ENCODE data around the gene ANKS1A. TPM values are rescaled to one million over a fixed set of nuclear protein-coding genes. Genes with fewer than 3 reads are reported as not detected.

ANKS1A gene
- polyA plus RNA-seq, 2 of the 4 experiments (the other 2 are of a cell fraction): 3.6 to 5.9 TPM

- H3K4me2 ChIP-seq: no peak overlapping the region
- H3K4me3 ChIP-seq: no peak overlapping the region
- CTCF ChIA-PET: no interaction called here
- no peaks in the 10 kb centered on the region for H3K9me3 ChIP-seq
- H3K4me1 ChIP-seq: no peaks in the 10 kb centered on the region
- DNase-seq (ENCODE audit: low read depth in 1 of 2, low spot score in 1 of 2) (no peak), FAIRE-seq (no peak), ATAC-seq (no peak)
- POLR2A ChIA-PET: no interaction called here
- TF ChIP-seq ZFP36 (IDR thresholded peaks at IDR 0.05; ENCODE audit: borderline replicate concordance, partially characterized antibody) (no peak), HOXB5 (CRISPR knock-in tag; IDR thresholded peaks at IDR 0.05) (no peak), RNF2 (IDR thresholded peaks at IDR 0.05; ENCODE audit: borderline replicate concordance, low read depth) (no peak), REST (IDR thresholded peaks at IDR 0.05) (no peak), RFX5 (IDR thresholded peaks at IDR 0.05) (no peak), MAFK (IDR thresholded peaks at IDR 0.05; ENCODE audit: partially characterized antibody) (no peak), ZC3H11A (IDR thresholded peaks at IDR 0.05) (no peak), JUNB (IDR thresholded peaks at IDR 0.05) (no peak), KDM1A (IDR thresholded peaks at IDR 0.05; ENCODE audit: low read depth) (no peak), MAX (IDR thresholded peaks at IDR 0.05) (no peak), CHD4 (IDR thresholded peaks at IDR 0.05; ENCODE audit: borderline replicate concordance) (no peak), ELK1 (IDR thresholded peaks at IDR 0.05; ENCODE audit: low read depth, low read length) (no peak), FOXS1 (CRISPR knock-in tag; IDR thresholded peaks at IDR 0.05) (no peak), JUN (IDR thresholded peaks at IDR 0.05) (no peak), EHMT2 (IDR thresholded peaks at IDR 0.05; ENCODE audit: low read depth) (no peak), ATOH8 (CRISPR knock-in tag; IDR thresholded peaks at IDR 0.05; ENCODE audit: low read depth) (no peak), HOXB13 (CRISPR knock-in tag; IDR thresholded peaks at IDR 0.05; ENCODE audit: low read depth) (no peak), ZNF302 (CRISPR knock-in tag; IDR thresholded peaks at IDR 0.05) (no peak), CHD2 (IDR thresholded peaks at IDR 0.05; ENCODE audit: low read length, partially characterized antibody) (no peak)
- TF ChIP-seq, protein P1, sequence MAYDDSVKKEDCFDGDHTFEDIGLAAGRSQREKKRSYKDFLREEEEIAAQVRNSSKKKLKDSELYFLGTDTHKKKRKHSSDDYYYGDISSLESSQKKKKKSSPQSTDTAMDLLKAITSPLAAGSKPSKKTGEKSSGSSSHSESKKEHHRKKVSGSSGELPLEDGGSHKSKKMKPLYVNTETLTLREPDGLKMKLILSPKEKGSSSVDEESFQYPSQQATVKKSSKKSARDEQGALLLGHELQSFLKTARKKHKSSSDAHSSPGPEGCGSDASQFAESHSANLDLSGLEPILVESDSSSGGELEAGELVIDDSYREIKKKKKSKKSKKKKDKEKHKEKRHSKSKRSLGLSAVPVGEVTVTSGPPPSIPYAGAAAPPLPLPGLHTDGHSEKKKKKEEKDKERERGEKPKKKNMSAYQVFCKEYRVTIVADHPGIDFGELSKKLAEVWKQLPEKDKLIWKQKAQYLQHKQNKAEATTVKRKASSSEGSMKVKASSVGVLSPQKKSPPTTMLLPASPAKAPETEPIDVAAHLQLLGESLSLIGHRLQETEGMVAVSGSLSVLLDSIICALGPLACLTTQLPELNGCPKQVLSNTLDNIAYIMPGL (CRISPR knock-in tag; IDR thresholded peaks at IDR 0.05; ENCODE audit: borderline replicate concordance): no peak
- 96% methylated on average over 10 of the region's 13 CpGs for WGBS (ENCODE audit: missing lambda C conversion rate)
- H3K27ac ChIP-seq: no peak overlapping the region
Observed at GRCh38 chr6:35082733-35083403, 193.8 kb downstream of the ANKS1A start.

Measured in A549 (cell line).